HG02678 (cell line): ENCODE data around the gene MTHFSD.

ENCODE experiments used
- ATAC-seq: cut with Tn5 transposase; IDR thresholded peaks from one replicate; pipeline ENCODE4 v1.9.1; 2021; ENCODE audit warnings: mild to moderate bottlenecking, moderate library complexity; ENCODE audit not compliant: unreplicated experiment

The MTHFSD gene

GRCh38 chr16:86505185-86505898 lies 49.7 kb downstream of the MTHFSD start:
- ATAC-seq: no peak

- ATAC-seq: no peak
These were observed 50.5 kb downstream of the MTHFSD start for GRCh38 chr16:86504315-86505184.

GRCh38 chr16:86503830-86504229 lies 51.2 kb downstream of the MTHFSD start:
- ATAC-seq: no peak

- no peak for ATAC-seq
These were observed 51.9 kb downstream of the MTHFSD start for GRCh38 chr16:86502856-86503748.

GRCh38 chr16:86501989-86502855 lies 52.8 kb downstream of the MTHFSD start:
- no peak for ATAC-seq

GRCh38 chr16:86500708-86501510 lies 54.1 kb downstream of the MTHFSD start:
- ATAC-seq: no peak

- no peak for ATAC-seq
These were observed 54.9 kb downstream of the MTHFSD start for GRCh38 chr16:86499889-86500707.

GRCh38 chr16:86499440-86499786 lies 55.6 kb downstream of the MTHFSD start:
- ATAC-seq: no peak

GRCh38 chr16:86498671-86499439 lies 56.2 kb downstream of the MTHFSD start:
- ATAC-seq: no peak

GRCh38 chr16:86498155-86498670 lies 56.8 kb downstream of the MTHFSD start:
- ATAC-seq: no peak

GRCh38 chr16:86497551-86498021 lies 57.4 kb downstream of the MTHFSD start:
- no peak for ATAC-seq

- no peak for ATAC-seq
These were observed 58.0 kb downstream of the MTHFSD start for GRCh38 chr16:86496929-86497461.

GRCh38 chr16:86496262-86496928 lies 58.6 kb downstream of the MTHFSD start:
- ATAC-seq: no peak

- no peak for ATAC-seq
These were observed 59.2 kb downstream of the MTHFSD start for GRCh38 chr16:86495756-86496261.

- ATAC-seq: no peak
These were observed 59.7 kb downstream of the MTHFSD start for GRCh38 chr16:86495357-86495701.

- no peak for ATAC-seq
These were observed 60.3 kb downstream of the MTHFSD start for GRCh38 chr16:86494565-86495356.
